ENCODE data around the gene ADCY1.
"Not testable (repeated sequence)": the region's sequence is repeated elsewhere in the genome, so short reads cannot be mapped to it uniquely, and the experiment has no call there.

ADCY1 gene

GRCh38 chr7:45768516-45769394 is 194.6 kb downstream of the ADCY1 start:
- peak; percentile 97 for DNase-seq

- DNase-seq: not testable (repeated sequence)
Observed at GRCh38 chr7:45769626-45770025, 195.5 kb downstream of the ADCY1 start.

All from activated T-cell treated with anti-CD3 and anti-CD28 coated beads for 4 hours (primary cell).